Keratinocyte (primary cell): Measurements from ENCODE around the gene ANKMY1. TPM values are rescaled to one million over a fixed set of nuclear protein-coding genes. Genes with fewer than 3 reads are reported as not detected.

Source experiments
- DNase-seq: peaks from one replicate; pipeline ENCODE4 v3.0.0-alpha.2; 2011; ENCODE audit warnings: low read depth, missing footprints, low spot score
- FAIRE-seq: peaks from 2 replicates; lab custom pipeline; 2011; peaks lifted over from hg19 to GRCh38; lab: Jason Lieb, UNC
- H2AFZ ChIP-seq: 2 replicates; pipeline ENCODE4 v1.6.0; 2012; ENCODE audit warnings: low read length, control low read depth, inconsistent platforms; ENCODE audit not compliant: control insufficient read depth
- H3K27ac ChIP-seq: 2 replicates; pipeline ENCODE4 v1.5.1; 2011; ENCODE audit warnings: low read length; ENCODE audit not compliant: control insufficient read depth, insufficient read depth
- H3K27me3 ChIP-seq: 3 replicates; pipeline ENCODE4 v1.6.0; 2011; ENCODE audit warnings: low read length; ENCODE audit not compliant: control insufficient read depth, insufficient read depth; ENCODE audit errors: extremely low read depth
- H3K36me3 ChIP-seq, 2 experiments: 2 replicates in 1 of 2; 3 replicates in 1 of 2; pipeline ENCODE4 v1.5.1; 2011; ENCODE audit warnings: low read length in 2 of 2, mild to moderate bottlenecking in 1 of 2; ENCODE audit not compliant: control insufficient read depth in 2 of 2, insufficient read depth in 2 of 2; ENCODE audit errors: extremely low read depth in 1 of 2
- H3K4me1 ChIP-seq: 3 replicates; pipeline ENCODE4 v1.5.1; 2011; ENCODE audit warnings: low read length; ENCODE audit not compliant: control insufficient read depth, insufficient read depth; ENCODE audit errors: extremely low read depth
- H3K4me2 ChIP-seq: 3 replicates; pipeline ENCODE4 v1.6.0; 2011; ENCODE audit warnings: low read depth, low read length; ENCODE audit not compliant: control insufficient read depth, insufficient read depth; ENCODE audit errors: extremely low read depth
- H3K4me3 ChIP-seq, 3 experiments: fragments of 200-600 bp in 1 of 3; sonication (generic) in 1 of 3; 2 replicates in 2 of 3; 3 replicates in 1 of 3; pipeline ENCODE4 v1.5.1; 2011 to 2016; ENCODE audit warnings: low read length in 3 of 3, mild to moderate bottlenecking in 3 of 3, control low read depth in 2 of 3, inconsistent platforms in 1 of 3, low read depth in 1 of 3, mixed read lengths in 1 of 3, mixed run types in 1 of 3, moderate library complexity in 1 of 3; ENCODE audit not compliant: control insufficient read depth in 2 of 3, insufficient read depth in 2 of 3; ENCODE audit errors: extremely low read depth in 1 of 3
- H3K79me2 ChIP-seq: 2 replicates; pipeline ENCODE4 v1.6.0; 2012; ENCODE audit warnings: low read length; ENCODE audit not compliant: control insufficient read depth, insufficient read depth
- H3K9ac ChIP-seq: 3 replicates; pipeline ENCODE4 v1.6.0; 2011; ENCODE audit warnings: low read length; ENCODE audit not compliant: control insufficient read depth, insufficient read depth; ENCODE audit errors: extremely low read depth
- H3K9me1 ChIP-seq: 3 replicates; pipeline ENCODE4 v1.6.0; 2011; ENCODE audit warnings: low read length; ENCODE audit not compliant: control insufficient read depth, insufficient read depth; ENCODE audit errors: extremely low read depth
- H3K9me3 ChIP-seq: 2 replicates; pipeline ENCODE4 v1.5.1; 2012; ENCODE audit warnings: low read depth, low read length; ENCODE audit not compliant: control insufficient read depth
- H4K20me1 ChIP-seq: 3 replicates; pipeline ENCODE4 v1.6.0; 2011; ENCODE audit warnings: low read length; ENCODE audit not compliant: control insufficient read depth, insufficient read depth; ENCODE audit errors: extremely low read depth
- EZH2 ChIP-seq: IDR thresholded peaks from one replicate; pipeline ENCODE4 v1.6.1; 2012; ENCODE audit warnings: inconsistent platforms, mild to moderate bottlenecking, low read length, moderate library complexity
- dilution Hi-C: fragments of 300-500 bp; cut with MboI; formaldehyde crosslinking; loops from one replicate; pipeline ENCODE4 v1.7.0; 2020; ENCODE audit warnings: low sequenced_read_pairs; ENCODE audit not compliant: extremely low pct_ligation_motif_present
- polyA plus RNA-seq, 5 experiments: library from polyadenylated mRNA; depleted of rRNA in 3 of 5; stranded (reverse) in 3 of 5; stranded (forward) in 1 of 5; unstranded in 1 of 5; fragments of >200 nt; gene quantifications; 1 replicate in 1 of 5; 2 replicates in 3 of 5; 3 replicates in 1 of 5; pipeline versions ENCODE4 v1.2.1 to v1.2.3, GENCODE V29; 2011 to 2012; ENCODE audit warnings: missing spikeins in 2 of 5, low read depth in 1 of 5, low replicate concordance in 1 of 5
- TF ChIP-seq, protein P1 (sequence below), 3 experiments: IDR thresholded peaks in 1 of 3; conservative IDR thresholded peaks in 1 of 3; optimal IDR thresholded peaks in 1 of 3; 2 replicates in 2 of 3; 3 replicates in 1 of 3; pipeline versions ENCODE3 to v1.5.1; 2011; ENCODE audit warnings: low read length in 3 of 3, mild to moderate bottlenecking in 3 of 3, moderate library complexity in 2 of 3, control low read depth in 1 of 3, inconsistent platforms in 1 of 3; ENCODE audit not compliant: insufficient read depth in 2 of 3; ENCODE audit errors: extremely low read depth in 1 of 3

The ANKMY1 gene
- polyA plus RNA-seq, 1 donor (not counting 4 experiments of a cell fraction or from before 2014, with no cell fraction given): 3.3 TPM

DNA sequence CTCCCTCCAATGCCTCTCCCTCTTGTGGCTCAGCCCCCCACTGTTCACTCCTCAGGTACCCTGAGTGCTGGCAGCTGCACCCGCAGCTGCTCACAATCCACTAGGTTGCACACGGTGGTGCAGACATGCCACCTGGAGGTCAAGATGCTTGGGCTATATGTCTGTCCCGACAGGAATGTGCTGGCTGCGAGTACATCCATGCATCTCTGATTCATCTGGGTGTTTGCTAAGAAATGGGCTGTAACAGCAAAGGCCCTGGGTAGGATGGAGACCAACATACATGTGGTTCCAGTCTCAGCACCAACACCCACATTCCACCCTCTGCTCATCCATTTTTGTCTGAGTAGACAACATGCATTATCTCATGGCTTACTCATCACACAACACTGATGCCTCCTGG is 31.3 kb downstream of the ANKMY1 start:
- DNase-seq (no peak), FAIRE-seq (no peak)
- H3K4me1 ChIP-seq: no peaks in the 10 kb centered on the region
- H3K79me2 ChIP-seq: no peaks in the 10 kb centered on the region
- no peak overlapping the region for H3K4me2 ChIP-seq
- no peak overlapping the region for H3K9ac ChIP-seq
- TF ChIP-seq EZH2: no peak
- TF ChIP-seq, protein P1, sequence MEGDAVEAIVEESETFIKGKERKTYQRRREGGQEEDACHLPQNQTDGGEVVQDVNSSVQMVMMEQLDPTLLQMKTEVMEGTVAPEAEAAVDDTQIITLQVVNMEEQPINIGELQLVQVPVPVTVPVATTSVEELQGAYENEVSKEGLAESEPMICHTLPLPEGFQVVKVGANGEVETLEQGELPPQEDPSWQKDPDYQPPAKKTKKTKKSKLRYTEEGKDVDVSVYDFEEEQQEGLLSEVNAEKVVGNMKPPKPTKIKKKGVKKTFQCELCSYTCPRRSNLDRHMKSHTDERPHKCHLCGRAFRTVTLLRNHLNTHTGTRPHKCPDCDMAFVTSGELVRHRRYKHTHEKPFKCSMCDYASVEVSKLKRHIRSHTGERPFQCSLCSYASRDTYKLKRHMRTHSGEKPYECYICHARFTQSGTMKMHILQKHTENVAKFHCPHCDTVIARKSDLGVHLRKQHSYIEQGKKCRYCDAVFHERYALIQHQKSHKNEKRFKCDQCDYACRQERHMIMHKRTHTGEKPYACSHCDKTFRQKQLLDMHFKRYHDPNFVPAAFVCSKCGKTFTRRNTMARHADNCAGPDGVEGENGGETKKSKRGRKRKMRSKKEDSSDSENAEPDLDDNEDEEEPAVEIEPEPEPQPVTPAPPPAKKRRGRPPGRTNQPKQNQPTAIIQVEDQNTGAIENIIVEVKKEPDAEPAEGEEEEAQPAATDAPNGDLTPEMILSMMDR (optimal IDR thresholded peaks at IDR 0.05 in 1 of 3, IDR thresholded peaks at IDR 0.05 in 1 of 3, conservative IDR thresholded peaks at IDR 0.05 in 1 of 3; ENCODE audit: extremely low read depth in 1 of 3, insufficient read depth in 2 of 3, low read length in 3 of 3): no peak
- H2AFZ ChIP-seq: no peak overlapping the region
- H3K9me3 ChIP-seq: peaks cover 11% of the 10 kb centered on the region
- peaks cover 2 to 4% of the 10 kb centered on the region in 2 experiments for H3K36me3 ChIP-seq
- H3K9me1 ChIP-seq: no peaks in the 10 kb centered on the region
- no peak overlapping the region for H3K4me3 ChIP-seq
- no peaks in the 10 kb centered on the region for H3K27me3 ChIP-seq
- no peaks in the 10 kb centered on the region for H4K20me1 ChIP-seq
- dilution Hi-C loops: no loop called here
- H3K27ac ChIP-seq: no peak overlapping the region

DNA sequence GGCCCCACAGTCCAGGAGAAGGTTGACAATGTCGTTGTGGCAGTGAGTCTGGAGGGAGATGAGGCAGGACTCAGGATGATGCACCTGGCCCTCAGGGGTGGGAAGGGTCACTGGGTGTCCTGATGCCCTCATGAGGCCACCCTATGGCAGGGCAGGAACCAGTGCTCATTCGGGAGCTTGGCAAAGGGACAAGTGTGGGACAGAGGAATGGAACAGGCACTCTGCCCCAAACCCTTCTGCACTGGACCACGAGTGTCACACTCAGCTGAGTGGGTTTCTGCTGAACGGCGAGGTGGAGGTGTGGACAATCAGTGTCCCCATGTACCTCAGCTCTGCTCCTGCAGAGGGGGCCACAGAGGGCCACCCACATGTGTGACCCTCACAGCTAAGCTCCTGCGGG is 32.0 kb downstream of the ANKMY1 start:
- Histone ChIP-seq H3K4me1 (no peaks in the 10 kb centered on the region), H3K9me1 (no peaks in the 10 kb centered on the region), H3K4me2 (no peak overlapping the region), H4K20me1 (no peaks in the 10 kb centered on the region), H3K9me3 (peaks cover 11% of the 10 kb centered on the region), H3K9ac (no peak overlapping the region), H3K79me2 (no peaks in the 10 kb centered on the region), H3K27ac (no peak overlapping the region), H3K4me3 (no peak overlapping the region), H3K27me3 (no peaks in the 10 kb centered on the region), H2AFZ (no peak overlapping the region), H3K36me3 (peaks cover 2 to 4% of the 10 kb centered on the region in 2 experiments)
- TF ChIP-seq, protein P1 (optimal IDR thresholded peaks at IDR 0.05 in 1 of 3, IDR thresholded peaks at IDR 0.05 in 1 of 3, conservative IDR thresholded peaks at IDR 0.05 in 1 of 3; ENCODE audit: extremely low read depth in 1 of 3, insufficient read depth in 2 of 3, low read length in 3 of 3): no peak
- no peak for TF ChIP-seq EZH2
- DNase-seq (no peak), FAIRE-seq (no peak)
- dilution Hi-C loops: no loop called here
